GM21381 (cell line): ENCODE measurements around the gene HAO2.
"Not testable (repeated sequence)": the region's sequence is repeated elsewhere in the genome, so short reads cannot be mapped to it uniquely, and the experiment has no call there.

Experiments
- ATAC-seq: cut with Tn5 transposase; IDR thresholded peaks from one replicate; pipeline ENCODE4 v1.9.1; 2021; ENCODE audit warnings: mild to moderate bottlenecking, moderate library complexity; ENCODE audit not compliant: unreplicated experiment

HAO2 gene

DNA sequence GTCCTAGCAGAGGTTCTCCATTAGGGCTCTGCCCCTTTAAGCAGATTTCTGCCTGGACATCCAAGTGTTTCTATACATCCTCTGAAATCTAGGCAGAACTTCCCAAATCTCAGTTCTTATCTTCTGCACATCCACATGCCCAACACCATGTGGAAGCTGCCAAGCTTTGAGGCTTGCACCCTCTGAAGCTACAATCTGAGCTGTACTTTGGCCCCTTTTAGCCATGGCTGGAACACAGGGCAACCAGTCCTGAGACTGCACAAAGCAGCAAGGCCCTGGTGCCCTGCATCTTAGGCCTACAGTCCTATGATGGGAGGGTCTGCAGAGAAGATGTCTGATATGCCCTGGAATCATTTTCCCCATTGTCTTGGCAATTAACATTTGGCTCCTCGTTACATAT lies 8.0 kb downstream of the HAO2 start:
- no peak for ATAC-seq

DNA sequence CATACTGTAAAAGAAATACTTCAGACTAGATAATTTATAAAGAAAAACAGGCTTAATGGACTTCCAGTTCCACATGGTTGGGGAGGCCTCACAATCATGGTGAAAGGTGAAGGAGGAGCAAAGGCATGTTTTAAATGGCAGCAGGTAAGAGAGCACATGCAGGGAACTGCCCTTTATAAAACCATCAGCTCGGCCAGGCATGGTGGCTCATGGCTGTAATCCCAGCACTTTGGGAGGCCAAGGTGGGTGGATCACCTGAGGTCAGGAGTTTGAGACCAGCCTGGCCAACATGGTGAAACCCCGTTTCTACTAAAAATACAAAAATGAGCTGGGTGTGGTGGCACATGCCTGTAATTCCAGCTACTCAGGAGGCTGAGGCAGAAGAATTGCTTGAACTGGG lies 9.0 kb downstream of the HAO2 start:
- ATAC-seq = not testable (repeated sequence)

DNA sequence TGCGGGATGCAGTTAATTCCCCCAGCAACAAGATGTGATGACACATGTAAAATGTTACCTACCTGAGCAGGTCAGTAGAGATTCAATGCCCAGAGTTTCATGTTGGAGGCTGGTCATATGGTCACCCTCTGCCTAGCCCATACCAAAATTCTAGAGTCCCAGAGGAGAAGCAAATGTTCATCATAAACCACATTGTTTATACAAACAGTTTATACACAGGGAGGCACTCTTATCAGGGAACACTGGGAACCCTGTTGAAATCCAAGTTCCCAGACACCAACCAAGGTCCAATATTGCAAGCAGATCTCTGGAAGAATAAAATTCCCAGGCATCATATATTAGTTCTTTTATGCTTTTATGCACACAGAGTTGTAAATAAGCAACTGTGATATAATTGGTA lies 10.5 kb downstream of the HAO2 start:
- ATAC-seq = no peak

DNA sequence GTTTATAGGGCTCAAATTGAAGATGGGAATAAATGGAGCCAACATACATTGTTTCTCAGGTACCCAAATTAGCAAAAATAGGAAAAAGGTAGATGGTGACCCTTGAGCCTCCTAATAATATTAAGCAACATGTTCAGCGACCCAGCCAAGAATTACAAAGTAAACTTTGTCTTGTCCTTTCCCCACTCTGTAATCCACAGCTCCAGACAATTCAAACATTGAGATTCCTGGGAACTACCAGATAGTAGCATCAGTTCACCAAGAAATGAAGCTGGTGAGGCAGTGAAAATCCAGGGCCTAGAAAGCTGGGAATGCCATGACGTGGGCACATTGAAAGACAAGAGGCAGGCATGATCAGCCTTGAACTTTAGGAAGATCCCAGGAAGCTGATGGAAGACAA lies 11.7 kb downstream of the HAO2 start:
- ATAC-seq = no peak

DNA sequence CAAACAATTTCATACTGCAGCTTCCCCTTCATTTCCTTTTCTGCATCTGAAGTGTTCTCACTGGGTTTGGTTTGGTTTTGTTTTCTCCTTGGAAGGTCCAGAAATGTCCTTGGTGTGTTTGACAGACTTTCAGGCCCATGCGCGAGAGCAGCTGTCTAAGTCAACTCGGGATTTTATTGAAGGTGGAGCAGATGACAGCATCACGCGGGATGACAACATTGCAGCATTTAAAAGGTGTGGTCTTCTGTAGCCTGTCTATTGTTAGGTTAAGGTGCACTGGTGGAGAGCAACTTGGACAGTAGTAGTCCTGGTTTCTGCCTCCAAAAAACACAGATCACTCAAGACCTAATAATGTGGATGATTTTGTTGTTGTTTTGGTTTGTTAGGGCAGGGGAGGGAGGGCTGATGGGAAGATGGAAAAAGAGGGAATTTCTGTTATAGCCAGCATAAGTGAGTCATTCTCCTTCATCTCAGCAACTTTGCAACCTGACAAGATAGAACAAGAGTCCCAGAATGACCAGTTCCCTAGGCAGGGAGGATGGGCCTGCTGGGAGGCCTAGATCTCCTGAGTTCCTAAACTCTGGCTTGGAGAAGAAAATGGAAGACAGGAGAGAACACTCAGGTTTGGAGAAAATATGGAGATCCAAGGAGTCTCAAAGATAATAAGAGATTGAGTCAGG lies 12.5 kb downstream of the HAO2 start:
- no peak for ATAC-seq

DNA sequence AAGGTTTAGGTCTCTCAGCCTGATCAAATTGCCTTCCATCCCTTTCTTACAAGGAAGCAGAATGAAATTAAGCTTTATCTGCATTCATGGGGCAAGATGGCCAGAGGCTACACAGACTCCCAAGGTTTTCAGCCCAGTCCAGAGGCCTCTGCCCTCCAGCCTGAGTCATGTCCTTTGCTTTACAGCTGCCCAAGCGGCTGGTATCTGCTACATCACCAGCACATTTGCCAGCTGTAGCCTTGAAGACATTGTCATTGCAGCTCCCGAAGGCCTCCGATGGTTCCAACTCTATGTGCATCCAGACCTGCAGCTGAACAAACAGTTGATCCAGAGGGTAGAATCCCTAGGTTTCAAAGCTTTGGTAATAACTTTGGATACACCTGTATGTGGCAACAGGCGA lies 16.0 kb downstream of the HAO2 start:
- ATAC-seq = no peak

DNA sequence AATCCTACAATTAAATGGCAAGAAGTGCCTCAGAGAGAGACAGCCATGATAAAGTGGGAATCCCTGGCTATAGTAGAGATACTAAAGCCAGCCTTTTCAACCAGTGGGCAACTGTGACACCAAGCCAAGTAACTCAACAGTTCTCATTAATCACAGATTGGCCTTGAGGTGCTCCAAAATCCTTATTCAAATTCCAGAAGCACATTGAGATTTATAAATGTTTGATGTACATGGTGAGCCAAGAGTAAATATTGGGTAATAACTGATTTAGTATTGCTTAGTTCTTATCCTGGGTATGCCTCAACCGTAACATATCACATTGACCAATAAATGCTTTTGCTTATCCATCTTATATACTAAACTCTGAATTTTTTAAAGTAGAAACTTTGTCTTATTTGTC lies 17.1 kb downstream of the HAO2 start:
- no peak for ATAC-seq

DNA sequence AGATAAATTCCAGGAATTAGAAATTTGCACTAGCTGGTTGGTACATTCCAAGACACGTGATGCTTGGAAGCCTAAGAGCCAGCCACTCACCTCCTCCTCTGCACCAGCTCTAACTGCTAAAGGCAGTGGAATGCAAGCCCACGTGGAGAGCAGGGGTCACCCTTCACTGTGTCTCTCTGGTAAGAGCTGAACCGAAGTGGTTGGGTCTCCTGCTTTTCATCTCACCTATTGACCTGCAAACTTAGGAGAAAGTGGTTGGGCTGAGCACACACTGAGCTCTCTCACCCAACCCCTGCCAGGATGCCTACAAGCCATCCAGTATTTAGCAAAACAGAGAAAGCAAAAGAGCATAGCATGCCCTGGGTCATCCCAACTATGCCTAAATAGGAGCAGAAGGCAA lies 19.3 kb downstream of the HAO2 start:
- no peak for ATAC-seq

DNA sequence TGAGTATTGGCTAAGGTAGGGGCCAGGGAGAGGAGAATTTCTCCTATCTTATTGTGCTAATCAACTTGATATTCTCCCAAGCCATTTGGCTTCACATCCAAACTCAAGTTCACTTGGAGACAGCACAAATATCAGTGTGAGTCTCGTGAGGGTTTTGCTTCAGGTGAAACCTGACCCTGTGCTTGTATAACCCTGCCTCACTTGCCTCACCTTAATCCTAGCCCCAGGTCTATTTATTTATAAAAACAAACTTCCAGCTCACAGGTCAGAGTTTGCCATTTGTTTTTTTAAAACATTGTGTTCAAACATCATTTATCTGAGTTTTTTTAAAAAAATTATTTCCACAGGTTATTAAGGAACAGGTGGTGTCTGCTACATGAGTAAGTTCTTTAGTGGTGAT lies 19.9 kb downstream of the HAO2 start:
- ATAC-seq = no peak

DNA sequence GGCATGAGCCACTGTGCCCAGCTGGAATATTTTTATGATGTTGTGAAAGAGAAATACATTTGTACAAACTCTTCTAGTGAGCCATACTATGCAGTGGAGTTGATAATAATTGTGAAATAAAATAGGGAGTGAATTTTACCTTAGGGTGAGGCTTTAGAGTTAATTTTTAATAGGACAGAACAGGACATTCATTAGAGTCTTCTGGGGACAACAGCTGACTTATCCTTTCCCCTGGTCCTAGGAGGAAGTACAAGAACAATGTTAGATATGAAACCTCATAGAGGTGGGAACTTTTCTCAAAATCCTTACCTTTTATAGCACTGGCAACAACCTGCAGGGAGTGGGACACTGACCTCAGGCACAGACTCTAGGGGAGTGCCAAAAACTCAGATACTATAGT lies 21.9 kb downstream of the HAO2 start:
- no peak for ATAC-seq

DNA sequence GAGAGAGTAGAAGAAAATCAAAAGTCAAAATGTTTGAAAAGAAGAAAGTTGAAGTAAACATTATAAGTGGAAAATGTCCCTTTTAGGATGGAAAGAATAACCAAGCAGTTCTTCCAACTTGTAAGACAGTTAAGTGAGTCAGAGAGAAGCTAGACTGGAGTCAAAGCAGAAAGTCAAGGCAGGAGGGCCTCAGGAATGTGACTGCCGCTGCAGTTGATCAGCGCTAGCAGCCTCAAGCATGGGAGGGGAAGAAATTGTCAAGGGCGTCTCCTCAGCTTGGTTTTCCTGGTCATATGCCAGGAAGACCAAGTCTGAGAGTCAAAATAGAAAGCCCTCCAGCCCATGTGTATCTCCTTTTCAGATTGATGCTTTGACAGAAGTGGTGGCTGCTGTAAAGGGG lies 23.2 kb downstream of the HAO2 start:
- no peak for ATAC-seq

DNA sequence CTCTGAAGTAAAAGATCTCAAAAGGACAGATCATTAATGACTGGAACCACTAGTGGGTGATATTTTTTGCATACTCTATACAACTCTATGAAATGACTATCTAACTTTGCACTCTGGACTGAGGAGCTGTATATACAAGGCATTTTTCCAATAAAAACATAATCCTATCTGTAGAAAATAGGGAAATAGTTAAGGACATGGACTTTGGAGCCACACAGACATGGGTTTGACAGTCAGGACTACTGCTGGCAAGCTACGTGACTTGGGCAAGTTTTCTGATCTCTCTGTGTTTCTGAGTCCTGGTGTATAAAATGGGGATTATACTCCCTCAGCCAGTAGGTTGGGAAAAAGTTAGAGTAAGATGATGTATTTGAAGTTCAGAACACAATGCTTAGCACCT lies 25.5 kb downstream of the HAO2 start:
- ATAC-seq = no peak

DNA sequence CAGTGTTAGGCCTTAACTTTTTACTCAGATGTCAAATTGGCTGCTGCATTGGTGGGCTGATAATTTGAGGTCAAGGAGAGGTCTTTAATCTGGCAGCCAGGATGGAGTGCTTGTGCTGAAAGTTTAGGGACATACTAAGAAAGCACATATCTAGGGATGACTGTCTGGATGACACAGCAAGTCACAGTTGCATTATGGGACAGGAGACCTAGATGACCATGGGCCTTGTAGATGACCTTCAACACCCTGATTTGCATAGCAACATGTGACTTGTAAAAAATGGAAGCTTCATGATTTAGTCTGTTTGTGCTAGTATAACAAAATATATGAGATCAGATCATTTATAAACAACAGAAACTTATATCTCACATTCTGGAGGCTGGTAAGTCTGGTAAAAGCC lies 28.4 kb downstream of the HAO2 start:
- ATAC-seq = no peak

DNA sequence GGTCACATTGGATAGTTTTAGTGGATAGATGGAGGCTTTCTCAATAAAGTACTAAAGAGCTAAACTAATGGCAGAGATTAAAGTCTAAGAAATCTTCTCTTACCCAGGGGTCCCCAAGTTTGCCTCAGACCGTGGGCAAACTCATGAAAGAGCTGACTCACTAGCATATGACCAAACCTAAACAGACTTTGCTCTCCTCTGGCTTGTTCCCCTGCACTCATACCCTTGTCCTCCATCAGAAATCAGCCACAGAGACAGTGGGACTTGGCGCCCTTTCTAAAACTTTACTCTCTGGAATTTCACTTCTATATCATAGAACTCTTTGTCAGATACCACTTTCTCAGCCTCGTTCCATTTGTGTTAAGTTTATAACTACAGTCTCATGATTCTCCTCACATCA lies 29.4 kb downstream of the HAO2 start:
- ATAC-seq = no peak

DNA sequence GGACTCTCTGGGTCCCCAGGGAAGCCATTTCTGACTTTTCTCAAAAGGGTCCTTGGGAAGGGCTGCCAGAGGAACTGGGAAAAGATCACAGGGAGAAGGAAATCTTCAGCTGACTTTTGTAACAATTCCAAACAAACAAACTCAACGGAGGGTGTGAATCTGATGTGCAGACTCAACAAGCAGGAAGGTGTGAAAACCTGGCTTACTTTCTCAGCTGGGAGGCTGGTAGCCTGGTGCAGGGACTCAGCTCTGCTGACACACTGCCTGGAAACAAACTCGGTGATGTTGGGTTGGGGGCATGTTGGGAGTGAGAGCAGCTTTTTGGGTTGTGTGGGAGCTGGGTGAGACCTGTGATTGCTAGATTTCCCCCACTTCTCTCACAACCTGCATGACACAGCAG lies 36.2 kb downstream of the HAO2 start:
- ATAC-seq = no peak

DNA sequence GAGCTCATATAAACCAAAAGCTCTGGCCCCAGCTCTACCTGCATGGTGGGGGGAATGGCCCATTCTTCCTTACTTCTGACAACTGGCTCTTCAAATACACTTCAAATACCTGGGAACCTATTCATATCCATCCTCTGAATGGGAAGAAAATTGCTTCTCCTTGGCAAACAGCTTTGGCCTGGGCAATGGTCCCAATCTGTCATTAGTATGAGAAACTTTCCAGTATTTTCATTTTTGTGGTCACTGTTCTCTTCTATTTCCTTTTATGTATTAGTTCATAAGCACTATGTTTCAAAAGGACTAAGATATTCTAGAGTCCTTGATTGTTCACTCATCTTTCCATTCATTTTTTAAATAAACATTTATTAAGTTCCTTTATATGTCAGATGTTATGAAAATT lies 41.1 kb downstream of the HAO2 start:
- ATAC-seq = no peak

DNA sequence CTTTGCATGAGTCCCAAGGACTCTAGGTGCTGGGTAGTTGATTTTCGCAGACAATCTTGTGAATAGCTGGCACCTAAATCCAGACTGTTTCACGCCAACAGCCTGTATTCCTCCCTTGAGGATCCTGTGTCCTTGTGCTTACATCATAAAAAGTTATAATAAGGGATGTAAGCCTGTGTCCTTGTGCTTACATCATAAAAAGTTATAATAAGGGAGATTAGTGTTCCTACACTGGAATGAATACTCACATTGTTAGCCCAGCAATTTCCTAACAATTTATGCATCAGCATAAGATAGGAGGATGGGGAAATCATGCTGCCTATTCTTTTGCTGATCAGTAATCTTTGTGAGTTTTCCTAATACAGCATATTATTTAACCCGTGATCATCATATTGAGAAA lies 42.4 kb downstream of the HAO2 start:
- no peak for ATAC-seq

DNA sequence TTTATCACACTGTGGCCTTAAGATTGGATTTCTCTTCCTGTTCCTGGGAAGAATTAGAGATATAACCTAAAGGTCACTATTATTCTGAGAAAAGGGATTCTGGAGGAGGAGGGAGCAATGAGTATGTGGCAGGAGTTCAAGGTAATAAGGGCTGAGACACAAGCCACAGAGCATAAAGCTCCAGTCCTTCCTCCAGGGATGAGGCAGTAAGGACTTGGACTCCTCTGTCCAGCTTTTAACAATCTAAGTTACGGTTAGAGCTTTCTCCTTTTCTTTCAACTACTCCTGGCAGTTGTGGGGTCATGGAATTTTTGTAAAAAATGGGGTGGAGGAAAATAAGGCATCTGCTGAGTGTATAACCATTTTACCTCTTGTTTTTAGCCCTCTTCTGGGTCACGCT lies 46.4 kb downstream of the HAO2 start, which contains the start of gene HSD3B2:
TSS of gene HSD3B2 (plus strand) at position 201 of the 400 bp plus-strand sequence. CDS start 270 bp downstream, outside the sequence.
- ATAC-seq = no peak

DNA sequence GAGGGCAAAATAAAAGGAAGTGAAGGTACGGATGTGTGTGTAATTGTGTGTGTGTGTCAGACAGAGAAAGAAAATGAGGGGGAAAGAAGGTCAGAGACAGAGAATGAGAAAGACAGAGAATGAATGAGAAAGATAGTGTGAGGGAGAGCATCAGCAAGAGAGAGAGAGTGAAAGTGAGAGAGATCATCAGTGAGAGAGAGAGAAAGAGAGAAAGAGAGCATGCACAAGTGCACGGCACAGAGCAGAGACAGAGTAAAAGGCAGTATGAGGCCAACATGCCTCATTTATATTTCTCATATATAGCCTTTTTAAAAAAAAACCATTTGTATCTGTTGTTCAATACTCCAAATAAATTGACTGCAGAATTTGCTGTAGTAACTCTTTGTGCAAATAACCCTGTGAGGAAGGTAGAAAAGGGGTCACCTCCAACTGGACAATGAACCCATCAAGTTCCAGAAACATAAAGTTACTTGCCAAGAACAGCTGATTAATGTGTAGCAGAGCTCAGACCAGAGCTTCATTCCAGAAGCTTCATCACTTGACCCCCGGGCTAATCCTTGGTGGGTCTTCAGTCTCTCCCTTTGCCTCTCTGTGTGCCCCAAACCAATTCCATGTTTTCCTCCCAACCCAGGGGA lies 47.5 kb downstream of the HAO2 start:
- no peak for ATAC-seq

DNA sequence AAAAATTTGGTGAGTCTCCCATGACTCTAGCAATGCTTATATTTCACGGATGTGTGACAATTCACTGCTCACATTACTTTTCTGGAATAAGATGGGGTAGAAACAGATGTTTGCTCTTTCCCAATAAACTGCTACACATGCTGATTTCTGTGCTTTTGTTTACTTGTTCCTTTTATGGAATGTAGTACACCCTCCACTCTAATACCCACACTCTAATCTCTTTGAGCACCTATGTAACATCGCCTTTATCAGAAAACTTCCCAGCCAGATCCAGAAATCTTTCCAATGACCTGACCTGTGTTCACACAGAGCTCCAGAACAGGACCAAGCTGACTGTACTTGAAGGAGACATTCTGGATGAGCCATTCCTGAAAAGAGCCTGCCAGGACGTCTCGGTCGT lies 50.5 kb downstream of the HAO2 start:
- no peak for ATAC-seq

DNA sequence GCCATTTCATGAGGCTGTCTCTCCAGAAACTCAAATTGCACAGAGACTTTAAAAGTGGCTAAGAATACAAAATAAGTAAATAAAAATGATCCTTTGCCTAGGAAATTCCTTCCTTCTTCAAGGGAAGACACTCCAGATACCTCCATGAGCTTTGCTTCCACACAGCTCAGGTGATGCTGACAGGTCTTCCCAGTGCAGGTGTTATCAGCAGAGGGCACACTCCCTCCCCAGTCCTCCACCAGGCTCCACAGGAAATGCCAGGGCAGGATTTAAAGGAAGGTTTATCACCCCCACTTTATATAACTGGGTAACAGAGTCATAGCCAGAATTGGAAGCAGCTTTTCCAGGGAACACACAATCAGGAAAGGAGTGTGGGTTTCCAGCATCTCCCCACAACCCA lies 52.1 kb downstream of the HAO2 start:
- no peak for ATAC-seq

DNA sequence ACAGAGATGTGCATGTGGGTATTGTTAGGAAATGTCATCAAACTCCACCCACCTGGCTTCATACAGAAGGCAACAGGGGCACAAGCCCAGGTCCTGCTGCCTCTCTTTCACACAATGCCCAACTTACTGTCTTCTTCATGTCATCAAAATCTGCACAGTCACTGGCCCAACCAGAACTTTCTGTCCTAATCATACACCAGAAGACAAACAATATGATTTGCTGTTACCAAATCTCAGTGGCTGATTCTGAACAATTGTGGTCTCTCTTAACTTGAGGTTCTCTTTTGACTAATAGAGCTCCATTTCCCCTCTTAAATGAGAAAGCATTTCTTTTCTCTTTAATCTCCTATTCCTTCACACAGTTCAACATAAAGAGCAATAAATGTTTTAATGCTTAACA lies 54.0 kb downstream of the HAO2 start:
- ATAC-seq = no peak

DNA sequence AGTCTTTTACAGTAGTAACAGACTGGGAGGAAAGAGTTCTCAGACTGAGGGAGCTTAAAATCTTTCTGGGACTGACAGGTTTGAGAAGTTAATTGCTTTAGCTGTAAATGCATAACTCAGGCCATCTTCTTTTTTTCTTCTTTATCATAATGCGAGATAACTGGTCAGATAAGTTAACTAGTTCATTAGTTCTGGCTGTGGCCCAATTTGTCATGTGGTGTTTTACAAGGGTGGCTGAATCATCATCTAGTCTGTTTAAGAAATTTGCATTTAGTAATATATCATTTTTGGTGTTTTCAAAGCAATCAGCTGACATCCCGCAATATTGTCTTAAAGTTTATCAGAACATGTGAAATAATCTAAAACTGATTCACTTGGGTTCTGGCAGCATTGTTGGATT lies 60.4 kb downstream of the HAO2 start:
- no peak for ATAC-seq
